Fibroblast of villous mesenchyme (primary cell): ENCODE data around the gene HMGCLL1. TPM values are rescaled to one million over a fixed set of nuclear protein-coding genes. Genes with fewer than 3 reads are reported as not detected.

ENCODE experiments used
- DNase-seq: peaks from one replicate; pipeline ENCODE4 v3.0.0-alpha.2; 2010; ENCODE audit warnings: low read depth
- H3K4me3 ChIP-seq: 2 replicates; pipeline ENCODE4 v1.5.1; 2011; ENCODE audit warnings: low read depth, mild to moderate bottlenecking, low read length
- total RNA-seq: library from RNA; depleted of rRNA; stranded (reverse); fragments of >200 nt; gene quantifications from 2 replicates; pipeline ENCODE4 v1.2.3, GENCODE V29; 2012
- TF ChIP-seq, protein P1 (sequence below): IDR thresholded peaks from 2 replicates; pipeline ENCODE4 v1.5.1; 2012; ENCODE audit warnings: low read depth, mild to moderate bottlenecking, low read length; ENCODE audit not compliant: insufficient read depth

Gene HMGCLL1
- total RNA-seq, 1 donor: 0.43 TPM

DNA sequence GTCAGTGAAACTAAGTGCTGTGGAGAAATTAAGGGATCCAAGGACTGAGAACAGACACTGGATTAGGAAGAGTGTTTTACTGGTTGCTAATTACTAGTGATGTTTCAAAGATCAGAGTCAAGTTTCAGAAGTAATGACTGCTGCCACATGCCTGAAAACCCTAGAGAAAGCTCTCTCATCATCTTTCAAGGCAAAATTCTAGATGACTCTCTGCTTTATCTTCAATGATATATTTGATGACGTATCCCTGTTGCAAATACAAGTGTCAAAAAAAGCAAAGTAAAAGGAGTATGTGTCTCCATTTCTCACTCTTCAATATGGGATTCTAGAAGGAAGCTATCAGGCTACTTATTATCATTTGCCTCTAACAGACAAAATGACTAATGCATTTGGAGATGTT, 38.0 kb downstream of the HMGCLL1 start:
- TF ChIP-seq, protein P1, sequence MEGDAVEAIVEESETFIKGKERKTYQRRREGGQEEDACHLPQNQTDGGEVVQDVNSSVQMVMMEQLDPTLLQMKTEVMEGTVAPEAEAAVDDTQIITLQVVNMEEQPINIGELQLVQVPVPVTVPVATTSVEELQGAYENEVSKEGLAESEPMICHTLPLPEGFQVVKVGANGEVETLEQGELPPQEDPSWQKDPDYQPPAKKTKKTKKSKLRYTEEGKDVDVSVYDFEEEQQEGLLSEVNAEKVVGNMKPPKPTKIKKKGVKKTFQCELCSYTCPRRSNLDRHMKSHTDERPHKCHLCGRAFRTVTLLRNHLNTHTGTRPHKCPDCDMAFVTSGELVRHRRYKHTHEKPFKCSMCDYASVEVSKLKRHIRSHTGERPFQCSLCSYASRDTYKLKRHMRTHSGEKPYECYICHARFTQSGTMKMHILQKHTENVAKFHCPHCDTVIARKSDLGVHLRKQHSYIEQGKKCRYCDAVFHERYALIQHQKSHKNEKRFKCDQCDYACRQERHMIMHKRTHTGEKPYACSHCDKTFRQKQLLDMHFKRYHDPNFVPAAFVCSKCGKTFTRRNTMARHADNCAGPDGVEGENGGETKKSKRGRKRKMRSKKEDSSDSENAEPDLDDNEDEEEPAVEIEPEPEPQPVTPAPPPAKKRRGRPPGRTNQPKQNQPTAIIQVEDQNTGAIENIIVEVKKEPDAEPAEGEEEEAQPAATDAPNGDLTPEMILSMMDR: no peak
- no peak for DNase-seq
- no peak overlapping the region for H3K4me3 ChIP-seq

DNA sequence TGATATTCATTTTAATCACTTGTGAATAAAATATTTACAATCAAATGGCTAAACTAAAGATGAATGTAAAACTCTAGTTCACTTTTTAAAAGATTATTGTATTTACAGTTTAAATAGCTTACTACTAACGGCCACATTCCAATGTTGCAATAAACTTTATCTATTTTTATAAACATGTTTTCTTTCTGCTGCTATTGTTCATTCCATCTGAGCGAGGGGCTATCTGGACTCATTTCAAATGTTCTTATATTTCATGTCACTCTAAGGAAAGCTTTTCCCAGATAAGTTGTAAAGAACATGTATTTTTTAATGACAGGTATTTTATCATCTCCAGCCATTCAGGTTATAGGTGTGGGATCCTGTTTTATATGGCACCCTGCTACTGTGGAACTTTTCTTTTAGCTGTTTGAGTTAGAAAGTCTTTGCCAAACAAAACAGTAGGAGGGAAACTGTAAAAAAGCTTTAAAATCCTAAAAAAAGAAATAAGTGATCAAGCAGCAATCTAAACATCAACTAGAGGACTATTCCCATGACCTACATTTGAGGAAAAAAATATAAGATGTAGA, 42.5 kb downstream of the HMGCLL1 start:
- DNase-seq: no peak
- TF ChIP-seq, protein P1: no peak
- H3K4me3 ChIP-seq: no peak overlapping the region

DNA sequence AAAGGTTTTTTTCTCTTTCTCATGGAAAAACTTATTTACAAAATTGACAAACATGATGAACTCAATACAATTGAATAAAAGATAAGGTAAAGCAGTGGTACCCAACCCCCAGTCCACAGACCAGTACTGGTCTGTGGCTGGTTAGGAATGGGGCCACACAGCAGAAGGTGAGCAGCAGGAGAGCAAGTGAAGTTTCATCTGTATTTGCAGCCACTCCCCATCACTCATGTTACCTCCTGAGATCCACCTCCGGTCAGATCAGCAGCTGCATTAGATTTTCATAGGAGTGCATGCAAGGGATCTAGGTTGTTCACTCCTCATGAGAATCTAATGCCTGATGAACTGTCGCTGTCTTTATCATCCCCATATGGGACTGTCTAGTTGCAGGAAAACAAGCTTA, 47.5 kb downstream of the HMGCLL1 start:
- DNase-seq: no peak
- H3K4me3 ChIP-seq: no peak overlapping the region
- TF ChIP-seq, protein P1: no peak

DNA sequence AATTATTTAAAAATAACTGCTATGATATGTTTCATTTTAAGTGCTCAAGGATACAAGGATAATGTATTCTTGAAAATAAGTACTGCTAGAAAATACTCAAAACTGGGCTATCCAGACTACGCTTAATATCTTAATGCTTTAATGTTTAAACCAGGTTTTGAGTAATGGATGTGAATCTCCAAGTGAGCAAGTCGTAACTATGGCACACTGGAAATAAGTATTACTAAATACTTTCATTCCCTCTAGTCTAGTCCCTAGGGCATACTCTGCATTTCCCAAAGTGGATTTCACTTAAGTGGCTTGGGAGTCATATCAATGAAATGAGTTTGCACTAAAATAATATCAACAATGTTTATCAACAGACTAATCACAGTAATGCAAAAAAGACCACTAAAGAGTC, 48.1 kb downstream of the HMGCLL1 start:
- TF ChIP-seq, protein P1: no peak
- DNase-seq: no peak

DNA sequence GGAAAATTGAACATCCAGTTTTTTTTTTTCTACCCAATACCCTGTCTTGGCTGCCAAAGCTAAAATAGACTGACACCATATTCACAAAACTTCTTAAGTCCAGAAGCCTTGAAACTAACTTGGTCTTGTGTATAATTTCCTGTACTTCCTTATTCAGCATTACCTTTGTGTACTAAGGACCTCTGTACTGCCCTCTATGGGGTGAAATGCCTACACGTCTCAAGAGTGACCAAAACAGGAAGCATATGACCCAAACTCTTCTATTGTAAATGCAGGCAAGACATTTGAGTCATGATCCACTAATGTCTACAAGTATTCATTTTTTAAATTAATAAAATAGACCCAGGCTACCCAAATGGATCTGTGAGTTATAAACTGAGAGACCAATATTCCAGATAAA, 50.4 kb downstream of the HMGCLL1 start:
- peak; percentile 42 for DNase-seq
- no peak overlapping the region for H3K4me3 ChIP-seq
- TF ChIP-seq, protein P1: peak; percentile 50

More for the DNA sequence above, 48.1 kb downstream of the HMGCLL1 start:
- H3K4me3 ChIP-seq: no peak overlapping the region

DNA sequence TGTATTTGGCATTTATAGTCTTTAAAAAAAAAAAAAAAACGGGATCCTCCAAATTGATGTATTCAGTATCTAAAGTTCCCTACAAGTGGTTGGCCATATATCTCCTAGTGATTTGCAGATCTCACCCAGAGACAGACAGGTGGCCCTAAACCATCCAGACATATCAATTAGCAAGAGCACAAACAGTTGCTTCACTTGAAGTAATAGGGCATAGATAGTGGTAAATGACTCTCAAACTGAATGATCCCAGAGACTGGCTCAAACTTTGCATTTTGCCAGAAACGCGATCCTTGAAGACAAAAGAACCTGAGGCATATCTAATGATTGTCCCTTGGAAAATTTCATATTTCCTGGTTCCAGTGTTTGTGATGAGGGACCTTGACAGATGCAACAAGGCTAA, 54.6 kb downstream of the HMGCLL1 start:
- DNase-seq: no peak
- TF ChIP-seq, protein P1: no peak
- no peak overlapping the region for H3K4me3 ChIP-seq

DNA sequence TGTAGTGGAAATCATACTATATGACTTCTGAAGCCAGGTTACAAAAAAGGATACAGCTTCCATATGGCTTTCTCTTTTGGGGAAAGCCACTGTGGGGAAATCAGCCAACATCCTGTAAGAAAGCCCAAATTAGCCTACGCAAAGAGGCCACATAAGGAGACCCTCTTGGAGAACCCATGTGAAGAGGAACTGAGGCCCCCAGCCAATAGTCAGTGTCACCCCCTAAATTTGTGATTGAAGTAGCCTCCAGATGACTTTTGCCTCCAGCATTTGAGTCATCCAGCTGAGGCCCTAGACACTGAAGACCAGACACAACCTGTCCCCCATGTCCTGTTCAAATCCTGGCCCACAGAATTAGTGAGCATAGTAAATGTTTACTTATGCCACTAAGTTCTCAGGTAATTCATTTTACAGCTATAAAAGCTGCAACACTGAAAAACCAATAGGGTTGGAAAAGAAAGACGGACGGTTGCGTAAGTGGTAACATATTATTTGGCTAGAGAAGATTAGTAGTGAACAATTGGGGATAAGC, 60.4 kb downstream of the HMGCLL1 start:
- TF ChIP-seq, protein P1: no peak
- DNase-seq: no peak
- no peak overlapping the region for H3K4me3 ChIP-seq
